HEK293 (cell line): ENCODE data around the gene PAX3.

Experiments used
- CTCF ChIA-PET: fragments of 350-600 bp; formaldehyde crosslinking; extraction: SDS; loops from one replicate; lab custom pipeline; 2021; ENCODE audit warnings: antibody characterized with exemption; lab: Yijun Ruan, JAX
- POLR2A ChIA-PET: fragments of 300-600 bp; formaldehyde crosslinking; extraction: SDS; loops from one replicate; lab custom pipeline; 2020; ENCODE audit warnings: antibody characterized with exemption, inconsistent platforms; lab: Yijun Ruan, JAX
- H3K27ac ChIP-seq: fragments of 200-500 bp; sonication (Bioruptor generic); 2 replicates; pipeline ENCODE4 v1.5.1; 2014; ENCODE audit warnings: low read depth, low read length, control low read depth, inconsistent platforms; ENCODE audit errors: extremely low read depth
- H3K36me3 ChIP-seq, 2 experiments: fragments of 200-500 bp in 1 of 2; sonication (Bioruptor generic) in 1 of 2; 1 replicate in 1 of 2; 2 replicates in 1 of 2; pipeline ENCODE4 v1.5.1; 2014 to 2017; ENCODE audit warnings: inconsistent platforms in 2 of 2, low read length in 2 of 2; ENCODE audit not compliant: control insufficient read depth in 2 of 2, insufficient read depth in 1 of 2
- H3K4me1 ChIP-seq: fragments of 200-500 bp; sonication (Bioruptor generic); 2 replicates; pipeline ENCODE4 v1.5.1; 2014; ENCODE audit warnings: mild to moderate bottlenecking, low read length, inconsistent platforms; ENCODE audit not compliant: control insufficient read depth, insufficient read depth
- H3K4me3 ChIP-seq: 2 replicates; pipeline ENCODE4 v1.5.1; 2011; ENCODE audit warnings: low read depth, mild to moderate bottlenecking, control low read depth, low read length, moderate library complexity
- H3K9me3 ChIP-seq: fragments of 200-500 bp; sonication (Bioruptor generic); 2 replicates; pipeline ENCODE4 v1.5.1; 2014; ENCODE audit warnings: low read depth, low read length, inconsistent platforms; ENCODE audit not compliant: control insufficient read depth, insufficient read depth
- HOXA7 ChIP-seq: sonication (generic); formaldehyde crosslinking; IDR thresholded peaks from 2 replicates; pipeline ENCODE4 v1.8.1; 2022; ENCODE audit warnings: missing genetic modification reagents, borderline replicate concordance
- MEIS1 ChIP-seq: sonication (generic); formaldehyde crosslinking; IDR thresholded peaks from 2 replicates; pipeline ENCODE4 v1.8.1; 2022; ENCODE audit warnings: missing genetic modification reagents, mild to moderate bottlenecking, borderline replicate concordance
- PRDM1 ChIP-seq: fragments of 450-650 bp; formaldehyde crosslinking; IDR thresholded peaks from 2 replicates; pipeline ENCODE4; 2016; ENCODE audit warnings: missing biosample characterization, missing genetic modification characterization
- PRDM10 ChIP-seq: fragments of 450-650 bp; formaldehyde crosslinking; IDR thresholded peaks from 2 replicates; pipeline ENCODE4 v1.5.1; 2016; ENCODE audit warnings: missing biosample characterization, missing genetic modification characterization
- PRDM6 ChIP-seq: fragments of 450-650 bp; formaldehyde crosslinking; IDR thresholded peaks from 2 replicates; pipeline ENCODE4 v1.5.1; 2017; ENCODE audit warnings: missing biosample characterization, missing genetic modification characterization
- RBAK ChIP-seq: fragments of 450-650 bp; formaldehyde crosslinking; IDR thresholded peaks from 2 replicates; pipeline ENCODE4 v1.5.1; 2016; ENCODE audit warnings: missing biosample characterization, missing genetic modification characterization
- ZBTB48 ChIP-seq: fragments of 450-650 bp; formaldehyde crosslinking; IDR thresholded peaks from 2 replicates; pipeline ENCODE4 v1.5.1; 2016; ENCODE audit warnings: missing biosample characterization, missing genetic modification characterization
- ZBTB49 ChIP-seq: fragments of 450-650 bp; formaldehyde crosslinking; IDR thresholded peaks from 2 replicates; pipeline ENCODE4 v1.5.1; 2016; ENCODE audit warnings: missing biosample characterization, missing genetic modification characterization, low read depth
- ZBTB7A ChIP-seq: fragments of 450-650 bp; formaldehyde crosslinking; IDR thresholded peaks from 2 replicates; pipeline ENCODE4 v1.5.1; 2016; ENCODE audit warnings: low read depth, missing biosample characterization, missing genetic modification characterization
- ZFP69B ChIP-seq: fragments of 450-650 bp; formaldehyde crosslinking; IDR thresholded peaks from 2 replicates; pipeline ENCODE4 v1.5.1; 2016; ENCODE audit warnings: missing biosample characterization, missing genetic modification characterization
- ZNF16 ChIP-seq: fragments of 450-650 bp; formaldehyde crosslinking; IDR thresholded peaks from 2 replicates; pipeline ENCODE4 v1.5.1; 2016; ENCODE audit warnings: low read depth, missing biosample characterization, missing genetic modification characterization
- ZNF175 ChIP-seq: fragments of 450-650 bp; formaldehyde crosslinking; IDR thresholded peaks from 2 replicates; pipeline ENCODE4 v1.5.1; 2016; ENCODE audit warnings: missing biosample characterization, missing genetic modification characterization
- ZNF211 ChIP-seq: fragments of 450-650 bp; formaldehyde crosslinking; IDR thresholded peaks from 2 replicates; pipeline ENCODE4 v1.5.1; 2016; ENCODE audit warnings: low read depth, missing biosample characterization, missing genetic modification characterization
- ZNF341 ChIP-seq: fragments of 450-650 bp; formaldehyde crosslinking; IDR thresholded peaks from 2 replicates; pipeline ENCODE4; 2016; ENCODE audit warnings: low read depth, missing biosample characterization, missing genetic modification characterization
- ZNF404 ChIP-seq: fragments of 450-650 bp; formaldehyde crosslinking; IDR thresholded peaks from 2 replicates; pipeline ENCODE4 v1.5.1; 2017; ENCODE audit warnings: missing biosample characterization, missing genetic modification characterization
- ZNF423 ChIP-seq: fragments of 450-650 bp; formaldehyde crosslinking; IDR thresholded peaks from 2 replicates; pipeline ENCODE4 v1.5.1; 2016; ENCODE audit warnings: missing biosample characterization, missing genetic modification characterization
- ZNF488 ChIP-seq: fragments of 450-650 bp; formaldehyde crosslinking; IDR thresholded peaks from 2 replicates; pipeline ENCODE4 v1.5.1; 2016; ENCODE audit warnings: missing biosample characterization, missing genetic modification characterization
- ZNF626 ChIP-seq: fragments of 450-650 bp; sonication (Bioruptor Pico); formaldehyde crosslinking; IDR thresholded peaks from 2 replicates; pipeline ENCODE4 v1.5.1; 2018; ENCODE audit warnings: missing biosample characterization, missing genetic modification characterization, inconsistent platforms
- ZNF645 ChIP-seq: fragments of 450-650 bp; formaldehyde crosslinking; IDR thresholded peaks from 2 replicates; pipeline ENCODE4; 2016; ENCODE audit warnings: missing biosample characterization, missing genetic modification characterization
- ZNF785 ChIP-seq: fragments of 450-650 bp; formaldehyde crosslinking; IDR thresholded peaks from 2 replicates; pipeline ENCODE4 v1.5.1; 2016; ENCODE audit warnings: missing biosample characterization, missing genetic modification characterization
- ZSCAN30 ChIP-seq: fragments of 450-650 bp; IDR thresholded peaks from 2 replicates; pipeline ENCODE4 v1.5.1; 2018; ENCODE audit warnings: missing biosample characterization, mild to moderate bottlenecking, missing genetic modification characterization, moderate library complexity

PAX3 gene

GRCh38 chr2:222261504-222261903 lies 37.3 kb downstream of the PAX3 start:
- ChIA-PET POLR2A (no interaction called here), CTCF (no interaction called here)
- no peaks in the 10 kb centered on the region for H3K9me3 ChIP-seq
- H3K4me1 ChIP-seq: 0 out of 2 replicates have a peak, but pooled peaks cover 2% of the 10 kb centered on the region
- H3K36me3 ChIP-seq: peaks cover 0 to 12% of the 10 kb centered on the region in 2 experiments; a peak in 1 of 3 replicates
- no peak overlapping the region for H3K4me3 ChIP-seq
- TF ChIP-seq MEIS1 (CRISPR knock-in tag) (no peak), HOXA7 (CRISPR knock-in tag) (no peak), ZNF341 (no peak), ZNF16 (tag by site-specific recombination) (no peak), ZBTB48 (no peak), ZSCAN30 (tag by site-specific recombination) (no peak)
- no peak overlapping the region for H3K27ac ChIP-seq

GRCh38 chr2:222257645-222258044 lies 41.2 kb downstream of the PAX3 start:
- Histone ChIP-seq H3K27ac (no peak overlapping the region), H3K4me1 (0 out of 2 replicates have a peak, but pooled peaks cover 2% of the 10 kb centered on the region), H3K4me3 (no peak overlapping the region), H3K9me3 (no peaks in the 10 kb centered on the region), H3K36me3 (no peaks in the 10 kb centered on the region)
- ChIA-PET POLR2A (no interaction called here), CTCF (interaction anchor here (0.7 kb wide), 1 partner anchor 304 kb away, joined by 3 read pairs; no protein-coding TSS in a partner anchor)
- TF ChIP-seq ZNF626: no peak
- TF ChIP-seq ZNF175 (tag by site-specific recombination): no peak
- no peak for TF ChIP-seq PRDM1 (tag by site-specific recombination)
- TF ChIP-seq ZNF404 (tag by site-specific recombination): no peak

GRCh38 chr2:222256250-222256649 lies 42.5 kb downstream of the PAX3 start:
- Histone ChIP-seq H3K36me3 (no peaks in the 10 kb centered on the region), H3K4me1 (no peaks in the 10 kb centered on the region), H3K4me3 (no peak overlapping the region), H3K9me3 (no peaks in the 10 kb centered on the region), H3K27ac (no peak overlapping the region)
- TF ChIP-seq PRDM6 (tag by site-specific recombination) (no peak), ZNF211 (tag by site-specific recombination) (no peak), PRDM10 (no peak), ZBTB7A (tag by site-specific recombination) (no peak), ZNF785 (tag by site-specific recombination) (no peak), HOXA7 (CRISPR knock-in tag) (no peak), RBAK (tag by site-specific recombination) (no peak), ZNF645 (tag by site-specific recombination) (no peak), ZBTB49 (tag by site-specific recombination) (no peak), ZFP69B (tag by site-specific recombination) (no peak), ZNF423 (tag by site-specific recombination) (no peak), ZNF488 (no peak), ZNF404 (tag by site-specific recombination) (no peak)
- ChIA-PET POLR2A (no interaction called here), CTCF (no interaction called here)
